HL-60 (cell line): ENCODE results near the gene ATIC.

ENCODE experiments used
- DNase-seq, 2 experiments: peaks; one replicate each; pipeline ENCODE4 v3.0.0-alpha.2; 2010 to 2020; ENCODE audit warnings: low read depth in 1 of 2, low spot score in 1 of 2
- H3K27ac ChIP-seq: fragments of 250-450 bp; sonication (Bioruptor Pico); replicated peaks from 2 replicates; pipeline ENCODE4 v1.5.1; 2020; ENCODE audit warnings: mild to moderate bottlenecking, moderate library complexity
- H3K27me3 ChIP-seq: fragments of 250-450 bp; sonication (Bioruptor Pico); 2 replicates; pipeline ENCODE4 v1.5.1; 2021; ENCODE audit warnings: mild to moderate bottlenecking, moderate library complexity; ENCODE audit not compliant: insufficient read depth, poor library complexity, severe bottlenecking
- H3K4me3 ChIP-seq: replicated peaks from 2 replicates; pipeline ENCODE4 v1.5.1; 2011; ENCODE audit warnings: mild to moderate bottlenecking, control low read depth, low read length; ENCODE audit not compliant: insufficient read depth
- CTCF ChIP-seq: IDR thresholded peaks from one replicate; pipeline ENCODE4 v1.5.1; 2011; ENCODE audit warnings: low read length, control low read depth, inconsistent platforms; ENCODE audit not compliant: insufficient read depth
- GABPA ChIP-seq: IDR thresholded peaks from 2 replicates; pipeline ENCODE4 v1.6.1; 2012; ENCODE audit warnings: low read depth
- POLR2AphosphoS5 ChIP-seq: IDR thresholded peaks from 2 replicates; pipeline ENCODE4 v1.6.1; 2012; ENCODE audit warnings: low read depth
- REST ChIP-seq: IDR thresholded peaks from 2 replicates; pipeline ENCODE4 v1.6.1; 2012; ENCODE audit warnings: low read depth; ENCODE audit not compliant: insufficient replicate concordance
- SPI1 ChIP-seq: IDR thresholded peaks from 2 replicates; pipeline ENCODE4 v1.6.1; 2012; ENCODE audit warnings: low read depth, mild to moderate bottlenecking, borderline replicate concordance

The ATIC gene

GRCh38 chr2:215316336-215316735, 4.5 kb downstream of the ATIC start:
- H3K27me3 ChIP-seq = no peaks in the 10 kb centered on the region
- no peak for DNase-seq
- H3K27ac ChIP-seq = no peak overlapping the region
- TF ChIP-seq CTCF (no peak), SPI1 (no peak), GABPA (no peak), POLR2AphosphoS5 (no peak), REST (no peak)
- H3K4me3 ChIP-seq = no peak overlapping the region

- TF ChIP-seq CTCF (no peak), GABPA (no peak), SPI1 (no peak), POLR2AphosphoS5 (no peak), REST (no peak)
- Histone ChIP-seq H3K27ac (no peak overlapping the region), H3K4me3 (no peak overlapping the region)
These were observed 7.6 kb downstream of the ATIC start for GRCh38 chr2:215319500-215319899.

GRCh38 chr2:215320102-215320501, 8.2 kb downstream of the ATIC start:
- Histone ChIP-seq H3K27me3 (no peaks in the 10 kb centered on the region), H3K4me3 (no peak overlapping the region), H3K27ac (no peak overlapping the region)
- no peak for TF ChIP-seq SPI1
- TF ChIP-seq REST = no peak
- no peak for TF ChIP-seq CTCF
- TF ChIP-seq POLR2AphosphoS5 = no peak
- no peak for TF ChIP-seq GABPA
- no peak for DNase-seq

More at GRCh38 chr2:215319500-215319899, 7.6 kb downstream of the ATIC start:
- H3K27me3 ChIP-seq = no peaks in the 10 kb centered on the region
- DNase-seq = no peak
